T-helper 2 cell (primary cell): ENCODE results near the gene RGL4.
A peak's percentile ranks its signal among the peaks of the same experiment; 100 is the strongest.
"Not testable (repeated sequence)": the region's sequence is repeated elsewhere in the genome, so short reads cannot be mapped to it uniquely, and the experiment has no call there.

Experiments used
- DNase-seq, 5 experiments: peaks; one replicate each; pipeline versions ENCODE4 v3.0.0 to v3.0.0-alpha.2; 2012 to 2022

Gene RGL4

GRCh38 chr22:23700706-23701105 is 9.9 kb downstream of the RGL4 start:
- DNase-seq, result peak in 1 of 5 experiments; percentile 72

- peak in 1 of 5 experiments; percentile 40 for DNase-seq
Measured at GRCh38 chr22:23704062-23704461, 13.2 kb downstream of the RGL4 start.

GRCh38 chr22:23704829-23705228 is 14.0 kb downstream of the RGL4 start:
- peak in 2 of 5 experiments; percentile 16 to 92 for DNase-seq

- DNase-seq, result peak in 1 of 5 experiments; percentile 88
Measured at GRCh38 chr22:23705358-23705757, 14.5 kb downstream of the RGL4 start.

- DNase-seq, result peak in 1 of 5 experiments; percentile 76
Measured at GRCh38 chr22:23708270-23708669, 17.5 kb downstream of the RGL4 start.

- no peak for DNase-seq
Measured at GRCh38 chr22:23709107-23709506, 18.3 kb downstream of the RGL4 start.

GRCh38 chr22:23712256-23712655 is 21.4 kb downstream of the RGL4 start:
- DNase-seq, result no peak

- no peak for DNase-seq
Measured at GRCh38 chr22:23713696-23714595, 23.1 kb downstream of the RGL4 start.

GRCh38 chr22:23714596-23715578 is 24.1 kb downstream of the RGL4 start:
- DNase-seq, result no peak

GRCh38 chr22:23715806-23716375 is 25.1 kb downstream of the RGL4 start:
- no peak for DNase-seq

- DNase-seq, result peak; percentile 60 to 91 (median 76)
Measured at GRCh38 chr22:23716811-23717801, 26.3 kb downstream of the RGL4 start.

- no peak for DNase-seq
Measured at GRCh38 chr22:23718371-23719165, 27.8 kb downstream of the RGL4 start.

GRCh38 chr22:23720855-23721254 is 30.0 kb downstream of the RGL4 start:
- peak in 1 of 5 experiments; percentile 20 for DNase-seq

- DNase-seq, result no peak
Measured at GRCh38 chr22:23722160-23722559, 31.3 kb downstream of the RGL4 start.

- DNase-seq, result no peak
Measured at GRCh38 chr22:23722724-23723123, 31.9 kb downstream of the RGL4 start.

- not testable (repeated sequence) for DNase-seq
Measured at GRCh38 chr22:23728108-23728507, 37.3 kb downstream of the RGL4 start.

GRCh38 chr22:23737696-23738095 is 46.9 kb downstream of the RGL4 start:
- no peak for DNase-seq

- DNase-seq, result no peak
Measured at GRCh38 chr22:23742505-23743264, 51.9 kb downstream of the RGL4 start.

- DNase-seq, result no peak
Measured at GRCh38 chr22:23743303-23743705, 52.5 kb downstream of the RGL4 start.

- DNase-seq, result no peak
Measured at GRCh38 chr22:23744001-23744400, 53.2 kb downstream of the RGL4 start.
